OCI-LY7 (cell line): ENCODE data around the gene DDRGK1.

Source experiments
- EZH2phosphoT487 ChIP-seq: fragments of 200-600 bp; sonication (generic); IDR thresholded peaks from 2 replicates; pipeline ENCODE4 v1.6.1; 2018; ENCODE audit warnings: low read depth, borderline replicate concordance, mild to moderate bottlenecking, mixed run types, antibody characterized with exemption, low read length, moderate library complexity, mixed read lengths
- TF ChIP-seq, protein P1 (sequence below): fragments of 200-600 bp; sonication (generic); conservative IDR thresholded peaks from 2 replicates; pipeline ENCODE4 v1.5.1; 2014; ENCODE audit warnings: mild to moderate bottlenecking, antibody characterized with exemption, low read length, moderate library complexity, mixed read lengths

DNA sequence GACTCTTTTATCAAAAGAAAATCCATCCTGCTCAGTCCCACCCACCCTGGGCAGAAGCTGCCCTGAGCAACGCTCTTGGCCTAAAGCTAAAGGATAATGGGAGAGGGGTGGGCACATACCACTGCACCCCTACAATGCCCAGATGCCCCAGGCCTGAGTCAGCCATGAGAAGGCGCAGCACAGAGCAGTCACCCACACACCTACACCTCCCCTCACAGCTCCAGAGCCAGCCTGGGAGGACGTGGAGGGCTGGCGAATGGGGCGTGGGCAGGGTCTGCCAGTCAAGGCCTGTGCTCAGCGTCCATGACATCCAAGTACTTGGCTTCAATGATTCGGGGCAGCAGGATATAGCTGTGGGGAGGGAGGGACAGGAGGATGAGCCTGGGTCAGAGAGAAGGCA, 23.0 kb upstream of the DDRGK1 start:
- TF ChIP-seq, protein P1, sequence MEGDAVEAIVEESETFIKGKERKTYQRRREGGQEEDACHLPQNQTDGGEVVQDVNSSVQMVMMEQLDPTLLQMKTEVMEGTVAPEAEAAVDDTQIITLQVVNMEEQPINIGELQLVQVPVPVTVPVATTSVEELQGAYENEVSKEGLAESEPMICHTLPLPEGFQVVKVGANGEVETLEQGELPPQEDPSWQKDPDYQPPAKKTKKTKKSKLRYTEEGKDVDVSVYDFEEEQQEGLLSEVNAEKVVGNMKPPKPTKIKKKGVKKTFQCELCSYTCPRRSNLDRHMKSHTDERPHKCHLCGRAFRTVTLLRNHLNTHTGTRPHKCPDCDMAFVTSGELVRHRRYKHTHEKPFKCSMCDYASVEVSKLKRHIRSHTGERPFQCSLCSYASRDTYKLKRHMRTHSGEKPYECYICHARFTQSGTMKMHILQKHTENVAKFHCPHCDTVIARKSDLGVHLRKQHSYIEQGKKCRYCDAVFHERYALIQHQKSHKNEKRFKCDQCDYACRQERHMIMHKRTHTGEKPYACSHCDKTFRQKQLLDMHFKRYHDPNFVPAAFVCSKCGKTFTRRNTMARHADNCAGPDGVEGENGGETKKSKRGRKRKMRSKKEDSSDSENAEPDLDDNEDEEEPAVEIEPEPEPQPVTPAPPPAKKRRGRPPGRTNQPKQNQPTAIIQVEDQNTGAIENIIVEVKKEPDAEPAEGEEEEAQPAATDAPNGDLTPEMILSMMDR = no peak
- no peak for TF ChIP-seq EZH2phosphoT487
